IPS DF 4.7 (cell line): Measurements from ENCODE around the gene LAMTOR4.

Experiments used
- DNase-seq: peaks from one replicate; pipeline ENCODE4 v3.0.0-alpha.2; 2013; ENCODE audit warnings: low spot score; ENCODE audit errors: extremely low read depth

Gene LAMTOR4

GRCh38 chr7:100148559-100149328 lies at the start of gene LAMTOR4:
Gene LAMTOR4 (plus strand): TSS chr7:100148918. CDS start chr7:100148973, 55 bp downstream.
- DNase-seq, result peak; percentile 99

GRCh38 chr7:100099452-100099851 lies 49.3 kb upstream of the LAMTOR4 start:
- DNase-seq, result no peak

- DNase-seq, result no peak
These were observed 48.2 kb upstream of the LAMTOR4 start for GRCh38 chr7:100100420-100101015.

GRCh38 chr7:100101016-100101862 lies 47.5 kb upstream of the LAMTOR4 start, which contains the start of the genes AP4M1 and MCM7:
Gene AP4M1 (plus strand): TSS chr7:100101643. CDS start chr7:100101715, 72 bp downstream.
Gene MCM7 (minus strand): TSS chr7:100101397. CDS start chr7:100101294, 103 bp downstream.
- no peak for DNase-seq

GRCh38 chr7:100102950-100103840 lies 45.5 kb upstream of the LAMTOR4 start:
- DNase-seq, result no peak

- DNase-seq, result no peak
These were observed 43.2 kb upstream of the LAMTOR4 start for GRCh38 chr7:100105534-100105933.

GRCh38 chr7:100106633-100107032 lies 42.1 kb upstream of the LAMTOR4 start:
- no peak for DNase-seq

GRCh38 chr7:100107125-100107737 lies 41.5 kb upstream of the LAMTOR4 start:
- DNase-seq, result no peak

- DNase-seq, result no peak
These were observed 40.8 kb upstream of the LAMTOR4 start for GRCh38 chr7:100107890-100108289.

GRCh38 chr7:100109521-100110163 lies 39.1 kb upstream of the LAMTOR4 start:
- DNase-seq, result no peak

GRCh38 chr7:100111156-100111555 lies 37.6 kb upstream of the LAMTOR4 start:
- DNase-seq, result no peak

GRCh38 chr7:100111914-100112313 lies 36.8 kb upstream of the LAMTOR4 start:
- DNase-seq, result no peak

GRCh38 chr7:100115026-100115425 lies 33.7 kb upstream of the LAMTOR4 start:
- DNase-seq, result no peak

GRCh38 chr7:100118388-100119071 lies 30.2 kb upstream of the LAMTOR4 start:
- no peak for DNase-seq

GRCh38 chr7:100119072-100119969 lies 29.4 kb upstream of the LAMTOR4 start, which contains the start of the genes CNPY4 and TAF6:
Gene CNPY4 (plus strand): TSS chr7:100119634. CDS start chr7:100119745, 111 bp downstream.
Gene TAF6 (minus strand): TSS chr7:100119358. CDS start chr7:100114209, 5,149 bp downstream.
- no peak for DNase-seq

- no peak for DNase-seq
These were observed 28.6 kb upstream of the LAMTOR4 start for GRCh38 chr7:100119970-100120732.

- no peak for DNase-seq
These were observed 28.0 kb upstream of the LAMTOR4 start for GRCh38 chr7:100120733-100121036.
